C4-2B (cell line): ENCODE measurements around the gene IL20.
A peak's percentile ranks its signal among the peaks of the same experiment; 100 is the strongest.

ENCODE experiments used
- H3K27ac ChIP-seq: fragments of 450-650 bp; 2 replicates; pipeline ENCODE4 v1.5.1; 2017
- ZFX ChIP-seq: fragments of 450-650 bp; IDR thresholded peaks from 2 replicates; pipeline ENCODE4 v1.6.1; 2017
- TF ChIP-seq, protein P1 (sequence below): fragments of 450-650 bp; conservative IDR thresholded peaks from 2 replicates; pipeline ENCODE4 v1.5.1; 2017; ENCODE audit warnings: mild to moderate bottlenecking

Gene IL20

DNA sequence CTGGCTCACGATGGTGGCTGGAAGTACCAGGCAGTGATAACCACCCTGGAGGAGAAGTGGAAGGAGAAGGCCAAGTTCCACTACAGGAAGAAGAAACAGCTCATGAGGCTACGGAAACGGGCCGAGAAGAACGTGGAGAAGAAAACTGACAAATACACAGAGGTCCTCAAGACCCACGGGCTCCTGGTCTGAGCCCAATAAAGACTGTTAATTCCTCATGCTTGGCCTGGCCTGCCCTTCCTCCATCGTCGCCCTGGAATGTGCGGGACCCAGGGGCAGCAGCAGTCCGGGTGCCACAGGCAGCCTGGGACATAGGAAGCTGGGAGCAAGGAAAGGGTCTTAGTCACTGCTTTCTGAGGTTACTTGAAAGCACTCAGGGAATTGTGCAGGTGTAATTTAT, 42.6 kb downstream of the IL20 start:
- H3K27ac ChIP-seq, result no peak overlapping the region
- TF ChIP-seq ZFX, result no peak
- TF ChIP-seq, protein P1, sequence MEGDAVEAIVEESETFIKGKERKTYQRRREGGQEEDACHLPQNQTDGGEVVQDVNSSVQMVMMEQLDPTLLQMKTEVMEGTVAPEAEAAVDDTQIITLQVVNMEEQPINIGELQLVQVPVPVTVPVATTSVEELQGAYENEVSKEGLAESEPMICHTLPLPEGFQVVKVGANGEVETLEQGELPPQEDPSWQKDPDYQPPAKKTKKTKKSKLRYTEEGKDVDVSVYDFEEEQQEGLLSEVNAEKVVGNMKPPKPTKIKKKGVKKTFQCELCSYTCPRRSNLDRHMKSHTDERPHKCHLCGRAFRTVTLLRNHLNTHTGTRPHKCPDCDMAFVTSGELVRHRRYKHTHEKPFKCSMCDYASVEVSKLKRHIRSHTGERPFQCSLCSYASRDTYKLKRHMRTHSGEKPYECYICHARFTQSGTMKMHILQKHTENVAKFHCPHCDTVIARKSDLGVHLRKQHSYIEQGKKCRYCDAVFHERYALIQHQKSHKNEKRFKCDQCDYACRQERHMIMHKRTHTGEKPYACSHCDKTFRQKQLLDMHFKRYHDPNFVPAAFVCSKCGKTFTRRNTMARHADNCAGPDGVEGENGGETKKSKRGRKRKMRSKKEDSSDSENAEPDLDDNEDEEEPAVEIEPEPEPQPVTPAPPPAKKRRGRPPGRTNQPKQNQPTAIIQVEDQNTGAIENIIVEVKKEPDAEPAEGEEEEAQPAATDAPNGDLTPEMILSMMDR, result no peak

GRCh38 chr1:206909161-206909882, 43.9 kb downstream of the IL20 start:
- TF ChIP-seq, protein P1, result peak; percentile 24
- TF ChIP-seq ZFX, result peak; percentile 41; the same call in 1 of the 2 replicates
- H3K27ac ChIP-seq, result peak overlapping the region; percentile 80

DNA sequence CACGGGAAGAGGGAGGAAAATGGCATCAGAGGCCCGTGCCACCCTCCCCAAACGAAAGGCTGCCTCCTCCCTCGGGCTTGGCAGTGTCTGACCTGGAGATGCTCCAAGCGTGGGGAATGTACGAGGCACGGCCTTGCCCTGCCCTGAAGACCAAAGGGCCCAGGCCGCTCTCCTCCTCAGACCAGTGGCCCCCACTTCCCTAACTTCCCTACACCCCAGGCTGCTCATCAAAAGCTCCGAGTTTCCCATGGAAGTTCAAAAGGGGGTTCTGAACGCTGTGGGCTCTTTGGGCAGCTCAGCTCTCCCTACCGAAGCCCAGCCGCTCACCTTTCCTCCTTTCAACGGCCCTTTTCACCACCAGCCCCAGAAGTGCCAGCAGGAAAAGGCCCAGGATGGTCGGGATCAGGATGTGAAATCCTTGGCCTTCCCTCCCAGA, 44.5 kb downstream of the IL20 start:
- H3K27ac ChIP-seq, result peak overlapping the region; percentile 80
- TF ChIP-seq, protein P1, result no peak
- TF ChIP-seq ZFX, result no peak

DNA sequence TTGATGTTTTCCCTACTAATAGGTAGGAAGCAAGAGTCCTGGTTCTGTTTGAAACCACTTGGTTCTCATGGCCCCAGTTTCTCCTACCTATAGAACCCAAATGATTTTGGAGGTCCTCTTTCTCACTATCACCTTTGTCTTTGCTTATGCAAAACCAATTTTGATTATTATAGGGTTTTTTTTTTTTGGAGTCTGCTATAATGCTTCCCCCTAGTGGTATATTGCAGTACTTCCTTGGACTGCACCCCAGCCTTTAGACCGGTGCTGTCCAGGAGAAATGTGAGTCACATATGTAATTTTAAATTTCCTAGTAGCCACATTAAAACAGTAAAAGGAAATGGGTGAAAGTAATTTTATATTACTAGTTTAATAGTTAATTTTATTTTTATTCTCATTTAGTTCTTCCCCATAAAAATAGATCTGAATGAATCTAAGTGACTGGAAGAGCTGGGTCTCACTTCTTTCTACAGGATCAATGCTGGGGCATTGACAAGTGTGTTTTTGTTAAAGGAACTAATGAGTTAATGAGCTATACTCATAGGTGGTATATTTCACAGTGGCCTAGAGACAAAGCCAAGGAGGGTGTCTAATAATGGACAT, 45.7 kb downstream of the IL20 start:
- no peak for TF ChIP-seq ZFX
- TF ChIP-seq, protein P1, result peak; percentile 94
- H3K27ac ChIP-seq, result no peak overlapping the region

- TF ChIP-seq, protein P1, result peak; percentile 91
- TF ChIP-seq ZFX, result no peak
- no peak overlapping the region for H3K27ac ChIP-seq
Measured at GRCh38 chr1:206912445-206913095, 47.1 kb downstream of the IL20 start.

- TF ChIP-seq, protein P1, result no peak
- TF ChIP-seq ZFX, result no peak
- H3K27ac ChIP-seq, result no peak overlapping the region
Measured at GRCh38 chr1:206913766-206914537, 48.5 kb downstream of the IL20 start.
